Activated B cell treated with CpG ODN at 0.5 μM for 24 hours (primary cell): ENCODE data around the gene NRF1. TPM values are rescaled to one million over a fixed set of nuclear protein-coding genes. Genes with fewer than 3 reads are reported as not detected.
"Not testable (repeated sequence)": the region's sequence is repeated elsewhere in the genome, so short reads cannot be mapped to it uniquely, and the experiment has no call there.

ENCODE experiments used
- ATAC-seq: fragments of 200-7000 bp; cut with Tn5 transposase; one replicate; pipeline ENCODE4 v1.10.0; 2021; ENCODE audit warnings: low read depth, mild to moderate bottlenecking, moderate library complexity
- CTCF ChIA-PET: fragments of 350-600 bp; sonication (Branson Sonifier 250); formaldehyde crosslinking; loops from one replicate; lab custom pipeline; 2021; ENCODE audit warnings: antibody characterized with exemption; lab: Charles Lee
- POLR2A ChIA-PET: fragments of 350-600 bp; sonication (Branson Sonifier 250); formaldehyde crosslinking; loops from one replicate; lab custom pipeline; 2021; ENCODE audit warnings: antibody characterized with exemption; lab: Charles Lee
- DNase-seq: peaks from one replicate; pipeline ENCODE4 v3.0.0; 2022
- H3K27ac Mint-ChIP-seq: one replicate; pipeline ENCODE4 v1.8.0; 2020; ENCODE audit warnings: mixed read lengths
- H3K27me3 Mint-ChIP-seq: one replicate; pipeline ENCODE4 v1.8.0; 2021; ENCODE audit warnings: mixed read lengths
- H3K36me3 Mint-ChIP-seq: one replicate; pipeline ENCODE4 v1.8.0; 2021; ENCODE audit warnings: low read depth, mixed read lengths
- H3K4me1 Mint-ChIP-seq: one replicate; pipeline ENCODE4 v1.8.0; 2021; ENCODE audit warnings: mixed read lengths
- H3K4me3 Mint-ChIP-seq: one replicate; pipeline ENCODE4 v1.8.0; 2020; ENCODE audit warnings: mild to moderate bottlenecking, mixed read lengths
- H3K9me3 Mint-ChIP-seq: one replicate; pipeline ENCODE4 v1.8.0; 2020; ENCODE audit warnings: mixed read lengths
- intact Hi-C: fragments of 100-400 bp; cut with micrococcal nuclease; formaldehyde crosslinking; loops from one replicate; pipeline ENCODE4 v1.15.1; 2024
- total RNA-seq: library from RNA; stranded (reverse); gene quantifications from 2 replicates; pipeline ENCODE4 v1.2.3, GENCODE V29; 2022
- TF ChIP-seq, protein P1 (sequence below): fragments of 200-600 bp; IDR thresholded peaks from one replicate; pipeline ENCODE4 v1.8.0; 2022; ENCODE audit warnings: antibody characterized with exemption, mild to moderate bottlenecking

NRF1 gene
- total RNA-seq, 1 donor from 2014 or later: 27.4 TPM

DNA sequence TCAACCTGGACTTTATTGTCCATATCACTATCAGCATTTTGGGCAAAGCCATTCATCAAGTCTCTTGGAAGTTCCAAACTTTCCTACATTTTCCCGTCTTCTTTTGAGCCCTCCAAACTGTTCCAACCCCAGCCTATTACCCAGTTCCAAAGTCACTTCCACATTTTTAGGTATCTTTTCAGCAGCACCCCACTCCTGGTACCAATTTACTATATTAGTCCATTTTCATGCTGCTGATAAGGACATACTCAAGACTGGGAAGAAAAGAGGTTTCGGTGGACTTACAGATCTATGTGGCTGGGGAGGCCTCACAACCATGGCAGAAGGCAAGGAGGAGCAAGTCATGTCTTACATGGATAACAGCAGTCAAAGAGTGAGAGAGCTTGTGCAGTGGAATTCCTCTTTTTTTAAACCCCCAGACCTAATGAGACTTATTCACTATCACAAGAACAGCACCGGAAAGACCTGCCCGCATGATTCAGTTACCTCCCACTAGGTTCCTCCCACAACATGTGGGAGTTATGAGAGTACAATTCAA is 50.2 kb downstream of the NRF1 start:
- ChIA-PET POLR2A (no interaction called here), CTCF (no interaction called here)
- no peak overlapping the region for H3K27ac Mint-ChIP-seq
- H3K9me3 Mint-ChIP-seq: peaks cover 11% of the 10 kb centered on the region
- H3K4me3 Mint-ChIP-seq: no peak overlapping the region
- DNase-seq (no peak), ATAC-seq (no peak)
- H3K36me3 Mint-ChIP-seq: peaks cover 67% of the 10 kb centered on the region
- H3K4me1 Mint-ChIP-seq: peaks cover 5% of the 10 kb centered on the region
- TF ChIP-seq, protein P1, sequence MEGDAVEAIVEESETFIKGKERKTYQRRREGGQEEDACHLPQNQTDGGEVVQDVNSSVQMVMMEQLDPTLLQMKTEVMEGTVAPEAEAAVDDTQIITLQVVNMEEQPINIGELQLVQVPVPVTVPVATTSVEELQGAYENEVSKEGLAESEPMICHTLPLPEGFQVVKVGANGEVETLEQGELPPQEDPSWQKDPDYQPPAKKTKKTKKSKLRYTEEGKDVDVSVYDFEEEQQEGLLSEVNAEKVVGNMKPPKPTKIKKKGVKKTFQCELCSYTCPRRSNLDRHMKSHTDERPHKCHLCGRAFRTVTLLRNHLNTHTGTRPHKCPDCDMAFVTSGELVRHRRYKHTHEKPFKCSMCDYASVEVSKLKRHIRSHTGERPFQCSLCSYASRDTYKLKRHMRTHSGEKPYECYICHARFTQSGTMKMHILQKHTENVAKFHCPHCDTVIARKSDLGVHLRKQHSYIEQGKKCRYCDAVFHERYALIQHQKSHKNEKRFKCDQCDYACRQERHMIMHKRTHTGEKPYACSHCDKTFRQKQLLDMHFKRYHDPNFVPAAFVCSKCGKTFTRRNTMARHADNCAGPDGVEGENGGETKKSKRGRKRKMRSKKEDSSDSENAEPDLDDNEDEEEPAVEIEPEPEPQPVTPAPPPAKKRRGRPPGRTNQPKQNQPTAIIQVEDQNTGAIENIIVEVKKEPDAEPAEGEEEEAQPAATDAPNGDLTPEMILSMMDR: no peak
- intact Hi-C loops: no loop called here
- H3K27me3 Mint-ChIP-seq: no peaks in the 10 kb centered on the region

DNA sequence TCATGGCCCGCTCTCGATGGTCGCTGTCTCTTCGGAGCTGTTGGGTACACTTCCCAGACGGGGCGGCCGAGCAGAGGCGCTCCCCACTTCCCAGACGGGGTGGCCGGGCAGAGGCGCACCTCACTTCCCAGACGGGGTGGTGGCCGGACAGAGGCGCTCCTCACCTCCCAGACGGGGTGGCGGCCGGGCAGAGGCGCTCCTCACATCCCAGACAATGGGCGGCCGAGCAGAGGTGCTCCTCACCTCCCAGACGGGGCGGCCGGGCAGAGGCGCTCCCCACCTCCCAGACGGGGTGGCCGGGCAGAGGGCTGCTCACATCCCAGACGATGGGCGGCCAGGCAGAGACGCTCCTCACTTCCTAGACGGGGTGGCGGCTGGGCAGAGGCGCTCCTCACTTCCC is 51.7 kb downstream of the NRF1 start:
- CTCF ChIA-PET, ATAC-seq, H3K27ac Mint-ChIP-seq, H3K4me1 Mint-ChIP-seq, H3K4me3 Mint-ChIP-seq, H3K27me3 Mint-ChIP-seq, intact Hi-C loops, DNase-seq, POLR2A ChIA-PET: not testable (repeated sequence)
- Mint-ChIP-seq H3K36me3 (peaks cover 60% of the 10 kb centered on the region), H3K9me3 (peaks cover 11% of the 10 kb centered on the region)

DNA sequence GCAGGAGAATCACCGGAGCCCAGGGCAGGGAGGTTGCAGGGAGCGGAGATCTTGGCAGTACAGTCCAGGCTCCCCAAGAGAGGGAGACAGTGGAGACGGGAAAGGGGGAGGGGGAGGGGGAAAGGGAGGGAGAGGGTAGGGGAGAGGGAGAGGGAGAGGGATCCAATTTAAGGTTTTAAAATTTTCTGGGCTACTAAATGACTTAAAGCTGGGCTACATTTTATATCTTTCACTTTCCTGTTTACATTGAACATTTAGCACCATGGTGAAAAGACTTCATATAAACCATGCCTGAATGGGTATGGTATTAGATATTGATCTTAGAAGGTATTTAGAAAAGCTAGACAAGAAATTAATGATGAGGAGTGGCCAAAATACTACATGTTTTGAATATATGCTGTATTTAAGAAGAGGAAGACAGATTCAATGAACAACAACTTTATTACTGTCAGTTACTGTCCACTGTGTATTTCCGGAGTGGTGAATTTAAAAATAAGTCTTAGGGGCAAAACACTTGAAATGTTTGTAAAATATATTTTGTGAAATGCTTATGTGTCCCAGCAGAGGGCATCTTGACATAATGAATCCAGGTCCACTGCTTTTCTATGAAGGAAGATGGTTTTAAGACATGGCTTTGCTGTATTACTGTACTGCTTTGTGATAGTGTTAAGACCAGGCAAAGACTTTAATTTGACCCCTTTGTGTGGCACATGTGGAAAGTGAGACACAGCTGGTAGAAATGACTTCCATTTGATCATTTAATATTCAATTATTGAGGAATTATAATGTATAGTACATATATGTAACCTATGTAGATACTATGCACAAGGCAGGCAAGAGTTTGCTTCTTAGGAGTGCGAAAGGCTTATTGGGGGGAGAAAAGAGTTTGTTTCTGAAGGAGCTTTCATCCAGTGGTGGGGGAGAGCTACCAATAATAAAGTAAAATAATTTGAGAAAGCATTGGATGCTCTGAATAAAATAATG is 52.8 kb downstream of the NRF1 start:
- Mint-ChIP-seq H3K27ac (no peak overlapping the region), H3K4me3 (no peak overlapping the region), H3K36me3 (peaks cover 55% of the 10 kb centered on the region), H3K9me3 (peaks cover 11% of the 10 kb centered on the region), H3K27me3 (no peaks in the 10 kb centered on the region), H3K4me1 (no peaks in the 10 kb centered on the region)
- ChIA-PET POLR2A (no interaction called here), CTCF (interaction anchor here (1.4 to 1.7 kb wide), 3 partner anchors 161 to 346 kb away, joined by 3 to 8 read pairs (median 4); no protein-coding TSS in a partner anchor)
- TF ChIP-seq, protein P1: no peak
- ATAC-seq: no peak
- intact Hi-C loops: loop anchor here (1.0 kb wide), 3 partner anchors 161 to 347 kb away; no protein-coding TSS in a partner anchor
- no peak for DNase-seq

- POLR2A ChIA-PET: no interaction called here
- Mint-ChIP-seq H3K27me3 (no peaks in the 10 kb centered on the region), H3K4me3 (no peak overlapping the region), H3K4me1 (no peaks in the 10 kb centered on the region), H3K9me3 (peaks cover 11% of the 10 kb centered on the region), H3K27ac (no peak overlapping the region), H3K36me3 (peaks cover 48% of the 10 kb centered on the region)
- TF ChIP-seq, protein P1: no peak
- ATAC-seq (no peak), DNase-seq (no peak)
- CTCF ChIA-PET: interaction anchor here (1.4 to 1.7 kb wide), 3 partner anchors 160 to 346 kb away, joined by 3 to 8 read pairs (median 4); no protein-coding TSS in a partner anchor
- intact Hi-C loops: no loop called here
Observed at GRCh38 chr7:129665013-129665401, 53.5 kb downstream of the NRF1 start.

GRCh38 chr7:129667116-129667515 is 55.6 kb downstream of the NRF1 start:
- Mint-ChIP-seq H3K27me3 (no peaks in the 10 kb centered on the region), H3K9me3 (peaks cover under 1% of the 10 kb centered on the region), H3K36me3 (peaks cover 27% of the 10 kb centered on the region), H3K4me1 (no peaks in the 10 kb centered on the region), H3K27ac (no peak overlapping the region), H3K4me3 (no peak overlapping the region)
- TF ChIP-seq, protein P1: no peak
- DNase-seq (no peak), ATAC-seq (no peak)
- intact Hi-C loops: no loop called here
- CTCF ChIA-PET: no interaction called here
- POLR2A ChIA-PET: no interaction called here
